GM12878 (cell line): ENCODE results near the gene TMEM25.

Source experiments
- POLR2A ChIP-seq: IDR thresholded peaks from 2 replicates; pipeline ENCODE4 v1.6.1; 2011; ENCODE audit warnings: low read depth, mild to moderate bottlenecking, low read length
- RAD21 ChIP-seq: IDR thresholded peaks from 2 replicates; pipeline ENCODE4 v1.6.1; 2011; ENCODE audit warnings: mild to moderate bottlenecking, low read depth, low read length, moderate library complexity; ENCODE audit not compliant: insufficient read depth
- REST ChIP-seq: IDR thresholded peaks from 2 replicates; pipeline ENCODE4 v1.6.1; 2012; ENCODE audit warnings: mild to moderate bottlenecking, low read depth, low read length
- TBL1XR1 ChIP-seq: IDR thresholded peaks from 2 replicates; pipeline ENCODE4 v1.6.1; 2012; ENCODE audit warnings: low read depth, low read length, improper control_type of control experiment

DNA sequence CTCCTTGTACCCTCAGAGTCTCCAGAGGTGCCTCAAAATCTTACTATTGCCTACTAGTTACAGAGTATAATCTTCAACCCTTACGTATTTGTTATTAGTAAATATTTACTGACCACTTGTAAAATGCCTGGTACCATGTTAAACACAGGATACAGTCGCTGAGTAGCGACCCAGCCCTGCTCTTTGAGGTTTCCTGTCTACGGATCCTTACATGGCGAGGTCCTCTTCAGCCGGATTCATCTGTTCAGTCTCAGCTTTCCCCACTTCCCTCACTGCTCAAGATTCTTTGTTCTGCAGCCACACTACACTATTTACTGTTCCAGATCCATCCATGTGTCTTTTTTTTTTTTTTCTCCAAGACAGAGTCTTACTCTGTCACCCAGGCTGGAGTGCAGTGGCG, 16.9 kb upstream of the TMEM25 start:
- no peak for TF ChIP-seq POLR2A
- TF ChIP-seq TBL1XR1, result no peak
- TF ChIP-seq RAD21, result no peak
- TF ChIP-seq REST, result no peak
